Prostate gland (tissue), 2 donors: Measurements from ENCODE around the gene CHTF8. TPM values are rescaled to one million over a fixed set of nuclear protein-coding genes. Genes with fewer than 3 reads are reported as not detected.
A peak's percentile ranks its signal among the peaks of the same experiment; 100 is the strongest.

Experiments
- DNase-seq: peaks from one replicate; pipeline ENCODE4 v3.0.0-alpha.2; 2019; ENCODE audit warnings: low spot score
- H3K27ac ChIP-seq, 2 donors: fragments of 200-600 bp; sonication (generic); 2 replicates each; pipeline ENCODE4 v1.5.1; 2017 to 2019
- H3K27me3 ChIP-seq: fragments of 200-600 bp; sonication (generic); replicated peaks from 2 replicates; pipeline ENCODE4 v1.5.1; 2019; ENCODE audit not compliant: insufficient read depth
- H3K36me3 ChIP-seq, 2 donors: fragments of 200-600 bp; sonication (generic); 1 replicate in 1 of 2; 2 replicates in 1 of 2; pipeline versions ENCODE4 v1.5.1 to v1.8.1; 2017 to 2019
- H3K4me1 ChIP-seq: fragments of 200-600 bp; sonication (generic); replicated peaks from 2 replicates; pipeline ENCODE4 v1.5.1; 2019
- H3K4me3 ChIP-seq, 2 donors: fragments of 200-600 bp; sonication (generic); 2 replicates each; pipeline ENCODE4 v1.5.1; 2017 to 2019
- H3K9me3 ChIP-seq: fragments of 200-600 bp; sonication (generic); 2 replicates; pipeline ENCODE4 v1.5.1; 2017
- CTCF ChIP-seq, 4 experiments: fragments of 200-600 bp in 2 of 4; fragments of 450-650 bp in 2 of 4; sonication (generic) in 2 of 4; IDR thresholded peaks; 1 replicate in 3 of 4; 2 replicates in 1 of 4; pipeline ENCODE4 v1.5.1; 2016 to 2019; ENCODE audit warnings: antibody characterized with exemption in 4 of 4, mild to moderate bottlenecking in 2 of 4, moderate library complexity in 2 of 4
- POLR2A ChIP-seq: fragments of 450-650 bp; IDR thresholded peaks from one replicate; pipeline ENCODE4 v1.6.1; 2016; ENCODE audit warnings: antibody characterized with exemption, mild to moderate bottlenecking
- POLR2AphosphoS5 ChIP-seq: sonication (generic); formaldehyde crosslinking; IDR thresholded peaks from one replicate; pipeline ENCODE4 v1.6.1; 2017; ENCODE audit warnings: antibody characterized with exemption
- WGBS: methylation state at CpG from one replicate; pipeline ENCODE4 v1.1.5; 2018; 5-methylcytosine and 5-hydroxymethylcytosine counted together
- intact Hi-C: fragments of 100-400 bp; cut with DNase I; formaldehyde crosslinking; loops from one replicate; pipeline ENCODE4 v1.14.2; 2022
- total RNA-seq, 2 donors: library from RNA; depleted of rRNA; stranded (reverse); fragments of >200 nt; gene quantifications; one replicate each; pipeline ENCODE4 v1.1.0, GENCODE V29; 2016

CHTF8 gene
- total RNA-seq, 2 donors from 2014 or later = 124 to 171 TPM

- TF ChIP-seq CTCF (IDR thresholded peaks at IDR 0.05) (no peak), POLR2AphosphoS5 (no peak), POLR2A (no peak)
- no peak for DNase-seq
- Histone ChIP-seq H3K27ac (no peak overlapping the region), H3K4me3 (peak overlapping the region; percentile 48 to 57), H3K36me3 (no peaks in the 10 kb centered on the region), H3K9me3 (no peaks in the 10 kb centered on the region), H3K4me1 (peaks cover 15% of the 10 kb centered on the region), H3K27me3 (no peaks in the 10 kb centered on the region)
- intact Hi-C loops = loop anchor here (5.0 kb wide), 2 partner anchors 170 to 260 kb away; no protein-coding TSS in a partner anchor
- 5% methylated on average over 42 of the region's 52 CpGs for WGBS
Observed at GRCh38 chr16:69107316-69107962, 24.9 kb downstream of the CHTF8 start.

- under 1% methylated on average over 55 of the region's 55 CpGs for WGBS
- no peak for TF ChIP-seq CTCF (IDR thresholded peaks at IDR 0.05)
- no peak for TF ChIP-seq POLR2AphosphoS5
- TF ChIP-seq POLR2A = no peak
- H3K27ac ChIP-seq = no peak overlapping the region
- peak overlapping the region; percentile 48 to 57 for H3K4me3 ChIP-seq
- intact Hi-C loops = loop anchor here (5.0 kb wide), 2 partner anchors 169 to 259 kb away; no protein-coding TSS in a partner anchor
- H3K27me3 ChIP-seq = no peaks in the 10 kb centered on the region
- H3K4me1 ChIP-seq = peaks cover 15% of the 10 kb centered on the region
- DNase-seq = no peak
- H3K9me3 ChIP-seq = no peaks in the 10 kb centered on the region
- no peaks in the 10 kb centered on the region for H3K36me3 ChIP-seq
Observed at GRCh38 chr16:69106491-69107315, 25.7 kb downstream of the CHTF8 start.

GRCh38 chr16:69105501-69106361 lies 26.7 kb downstream of the CHTF8 start, which contains the start of gene HAS3:
Gene HAS3, plus strand, starts transcription at chr16:69105653. Its CDS starts 3,743 bp downstream, at chr16:69109396.
- peak within 1 kb of the TSS; percentile 48 to 57 for H3K4me3 ChIP-seq
- H3K27ac ChIP-seq = peak within 1 kb of the TSS in 1 of 2 donors; percentile 39
- 1% methylated on average over 51 of the region's 80 CpGs for WGBS
- peak; percentile 34 for TF ChIP-seq POLR2AphosphoS5
- TF ChIP-seq CTCF (IDR thresholded peaks at IDR 0.05) = peak in 2 of 4 experiments; percentile 23 to 39
- peak; percentile 56 for TF ChIP-seq POLR2A
- no peaks in the 10 kb centered on the region for H3K27me3 ChIP-seq
- H3K4me1 ChIP-seq = peaks cover 15% of the 10 kb centered on the region
- no peaks in the 10 kb centered on the region for H3K9me3 ChIP-seq
- peak; percentile 52 for DNase-seq
- intact Hi-C loops = loop anchor here (5.0 kb wide), 2 partner anchors 168 to 258 kb away; no protein-coding TSS in a partner anchor
- H3K36me3 ChIP-seq = no peaks in the 10 kb centered on the region

GRCh38 chr16:69100071-69100691 lies 32.2 kb downstream of the CHTF8 start:
- Histone ChIP-seq H3K4me3 (no peak overlapping the region), H3K36me3 (no peaks in the 10 kb centered on the region), H3K9me3 (no peaks in the 10 kb centered on the region), H3K27ac (no peak overlapping the region), H3K4me1 (no peaks in the 10 kb centered on the region), H3K27me3 (no peaks in the 10 kb centered on the region)
- WGBS = 24% methylated on average over 11 of the region's 11 CpGs
- no peak for TF ChIP-seq POLR2AphosphoS5
- DNase-seq = no peak
- intact Hi-C loops = no loop called here
